T-cell (primary cell): ENCODE data around the gene NOL12. TPM values are rescaled to one million over a fixed set of nuclear protein-coding genes. Genes with fewer than 3 reads are reported as not detected.

ENCODE experiments used
- ATAC-seq, 4 experiments: fragments of 200-7000 bp in 3 of 4; fragments of 150-1000 bp in 1 of 4; cut with Tn5 transposase; replicated peaks in 1 of 4; 1 replicate in 3 of 4; 2 replicates in 1 of 4; pipeline ENCODE4 v1.10.0; 2021; ENCODE audit warnings: moderate library complexity in 3 of 4, mild to moderate bottlenecking in 2 of 4, moderate number of reproducible peaks in 1 of 4
- CTCF ChIA-PET, 2 donors: fragments of 300-600 bp; sonication (Branson Sonifier 250); formaldehyde crosslinking; loops; one replicate each; lab custom pipeline; 2022; ENCODE audit warnings: antibody characterized with exemption in 2 of 2; lab: Charles Lee
- POLR2A ChIA-PET, 2 donors: fragments of 300-600 bp; sonication (Branson Sonifier 250); formaldehyde crosslinking; loops; one replicate each; lab custom pipeline; 2022; ENCODE audit warnings: antibody characterized with exemption in 2 of 2; lab: Charles Lee
- DNase-seq, 35 experiments: peaks; one replicate each; pipeline versions ENCODE4 v3.0.0 to v3.0.0-alpha.2; 2013 to 2023
- H3K27ac ChIP-seq: one replicate; pipeline ENCODE4 v1.5.1; 2013; ENCODE audit warnings: low read length
- H3K27me3 ChIP-seq, 2 experiments: replicated peaks in 1 of 2; 1 replicate in 1 of 2; 2 replicates in 1 of 2; pipeline versions ENCODE4 v1.6.1 to v1.7.0; 2013; ENCODE audit warnings: low read length in 1 of 2, mixed read lengths in 1 of 2; ENCODE audit not compliant: control insufficient read depth in 2 of 2, insufficient read depth in 2 of 2; ENCODE audit errors: extremely low read depth in 1 of 2
- H3K36me3 ChIP-seq, 2 donors: 1 replicate in 1 of 2; 2 replicates in 1 of 2; pipeline versions ENCODE4 v1.6.1 to v1.7.0; 2013; ENCODE audit warnings: low read length in 1 of 2; ENCODE audit not compliant: control insufficient read depth in 2 of 2, insufficient read depth in 1 of 2; ENCODE audit errors: extremely low read depth in 1 of 2
- H3K4me1 ChIP-seq, 2 experiments: 1 replicate in 1 of 2; 2 replicates in 1 of 2; pipeline versions ENCODE4 v1.6.1 to v1.7.0; 2013; ENCODE audit warnings: low read length in 2 of 2, mixed read lengths in 1 of 2; ENCODE audit not compliant: insufficient read depth in 2 of 2, control insufficient read depth in 1 of 2; ENCODE audit errors: extremely low read depth in 1 of 2
- H3K4me3 ChIP-seq, 2 donors: 1 replicate in 1 of 2; 2 replicates in 1 of 2; pipeline versions ENCODE4 v1.5.1 to v1.7.0; 2013; ENCODE audit warnings: mild to moderate bottlenecking in 2 of 2, low read length in 1 of 2, moderate library complexity in 1 of 2; ENCODE audit not compliant: control insufficient read depth in 1 of 2; ENCODE audit errors: extremely low read depth in 1 of 2
- H3K9me3 ChIP-seq: 2 replicates; pipeline ENCODE4 v1.7.0; 2013
- H3K27ac Mint-ChIP-seq, 2 donors: one replicate each; pipeline ENCODE4 v1.8.0; 2020 to 2021; ENCODE audit warnings: mild to moderate bottlenecking in 2 of 2, mixed read lengths in 2 of 2
- H3K27me3 Mint-ChIP-seq, 2 donors: one replicate each; pipeline ENCODE4 v1.8.0; 2021 to 2022; ENCODE audit warnings: mixed read lengths in 2 of 2
- H3K36me3 Mint-ChIP-seq: one replicate; pipeline ENCODE4 v1.8.0; 2021; ENCODE audit warnings: mixed read lengths
- H3K4me1 Mint-ChIP-seq, 3 donors: one replicate each; pipeline ENCODE4 v1.8.0; 2020 to 2022; ENCODE audit warnings: mixed read lengths in 3 of 3, mild to moderate bottlenecking in 1 of 3
- H3K4me3 Mint-ChIP-seq, 3 donors: one replicate each; pipeline ENCODE4 v1.8.0; 2020 to 2022; ENCODE audit warnings: mild to moderate bottlenecking in 3 of 3, mixed read lengths in 3 of 3, moderate library complexity in 3 of 3
- H3K9me3 Mint-ChIP-seq, 3 donors: one replicate each; pipeline ENCODE4 v1.8.0; 2020 to 2022; ENCODE audit warnings: mixed read lengths in 3 of 3
- WGBS: methylation state at CpG from one replicate; pipeline ENCODE4 v1.1.5; 2013; ENCODE audit warnings: missing lambda C conversion rate; ENCODE audit not compliant: insufficient coverage; 5-methylcytosine and 5-hydroxymethylcytosine counted together
- total RNA-seq, 35 experiments: library from RNA in 6 of 35; stranded (reverse) in 6 of 35; fragments of 120-200 nt in 1 of 35; gene quantifications; one replicate each; pipeline versions ENCODE4 v1.2.1 to v1.2.4 and lab custom pipeline; 2013 to 2026

The NOL12 gene
- total RNA-seq, 5 donors from 2014 or later (not counting 1 experiment from before 2014, with no cell fraction given) = 29.2 to 52.4 (median 47.5) TPM

DNA sequence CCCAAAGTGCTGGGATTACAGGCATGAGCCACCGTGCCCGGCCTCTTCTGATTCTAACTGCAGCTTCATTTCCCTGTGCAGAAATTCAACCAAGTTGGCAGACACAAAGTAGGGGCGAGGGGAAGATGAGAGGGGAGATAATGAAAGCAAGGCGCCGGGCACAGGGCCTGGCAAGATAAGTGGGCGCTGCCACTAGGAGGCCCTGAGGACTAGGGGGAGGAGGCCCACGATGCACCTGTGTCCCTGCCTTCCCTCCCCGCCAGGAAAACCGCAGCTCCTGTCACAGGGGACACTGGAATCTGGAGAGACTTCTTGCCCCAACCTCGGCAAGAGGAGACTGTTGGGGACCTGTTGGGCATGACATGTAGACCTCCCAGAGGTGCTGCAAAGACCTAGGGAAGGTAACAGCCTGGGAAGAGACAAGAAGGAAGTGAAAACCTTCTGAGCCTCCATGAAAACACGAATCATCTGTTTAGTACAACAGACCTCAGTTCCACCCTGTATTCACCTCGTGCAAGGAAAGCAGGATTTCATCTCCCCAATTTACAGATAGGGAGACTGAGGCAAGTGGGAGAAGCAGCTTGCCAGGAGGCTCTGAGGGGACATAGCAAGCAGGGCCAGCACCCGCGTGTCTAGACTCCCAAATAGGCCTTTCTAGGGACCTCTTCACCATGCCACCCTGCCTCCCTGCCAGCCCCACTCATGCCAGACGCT, 13.8 kb upstream of the NOL12 start:
- Mint-ChIP-seq H3K9me3 (no peaks in the 10 kb centered on the region), H3K4me1 (peaks cover 40 to 59% (median 44%) of the 10 kb centered on the region in 3 donors), H3K36me3 (no peaks in the 10 kb centered on the region), H3K27ac (peak overlapping the region; percentile 86), H3K4me3 (peak overlapping the region in 1 of 3 donors; percentile 69), H3K27me3 (no peaks in the 10 kb centered on the region)
- no peaks in the 10 kb centered on the region for H3K27me3 ChIP-seq
- H3K27ac ChIP-seq = peak overlapping the region; percentile 42
- CTCF ChIA-PET = interaction anchor here (0.6 to 2.0 kb wide), 6 partner anchors 10 to 141 kb away, joined by 3 to 7 read pairs (median 4); partner anchors contain the start of gene PDXP (in 1 of the 2)
- WGBS = 40% methylated on average over 8 of the region's 15 CpGs
- DNase-seq (peak in 16 of 35 experiments; percentile 10 to 56 (median 34)), ATAC-seq (no peak)
- no peak overlapping the region for H3K4me3 ChIP-seq
- H3K4me1 ChIP-seq = peaks cover 23 to 63% of the 10 kb centered on the region in 2 experiments
- POLR2A ChIA-PET = no interaction called here
- no peaks in the 10 kb centered on the region for H3K36me3 ChIP-seq
- no peaks in the 10 kb centered on the region for H3K9me3 ChIP-seq

DNA sequence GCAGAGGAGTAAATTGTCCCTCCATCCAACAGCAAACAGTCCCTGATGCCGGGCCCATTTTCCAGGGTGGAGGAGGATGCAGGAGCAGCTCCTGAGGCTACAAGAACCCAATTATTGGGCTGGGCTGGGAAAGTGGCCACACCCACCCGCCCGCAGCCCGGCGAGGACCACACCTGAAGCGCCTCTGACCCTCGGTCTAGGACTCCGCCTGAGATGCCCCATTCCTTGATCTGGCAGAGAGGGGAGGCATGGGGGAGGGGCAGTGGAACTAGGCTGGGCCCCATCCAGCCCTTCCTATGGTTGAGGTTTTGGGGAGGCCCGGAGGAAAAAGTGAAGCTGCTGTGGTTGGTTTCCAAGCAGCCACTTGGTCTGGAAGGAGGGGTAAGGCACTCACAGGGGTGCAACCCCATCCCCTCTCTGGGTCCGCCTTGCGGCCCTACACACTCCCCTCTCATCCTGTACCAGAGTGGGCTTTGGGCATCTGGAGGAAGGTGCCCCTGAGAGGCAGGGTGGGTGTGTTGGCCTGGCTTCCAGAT, 13.2 kb upstream of the NOL12 start:
- no peaks in the 10 kb centered on the region for H3K27me3 ChIP-seq
- peak overlapping the region; percentile 86 for H3K27ac Mint-ChIP-seq
- ChIA-PET CTCF (interaction anchor here (0.5 to 2.0 kb wide), 4 partner anchors 10 to 1161 kb away, joined by 3 to 7 read pairs (median 5); partner anchors contain the start of gene PDXP (in 1 of the 2)), POLR2A (interaction anchor here in 1 of 2 donors (0.7 kb wide), 1 partner anchor 13 kb away, joined by 3 read pairs; no protein-coding TSS in a partner anchor)
- no peaks in the 10 kb centered on the region for H3K27me3 Mint-ChIP-seq
- H3K36me3 ChIP-seq = no peaks in the 10 kb centered on the region
- no peaks in the 10 kb centered on the region for H3K36me3 Mint-ChIP-seq
- H3K4me1 Mint-ChIP-seq = peaks cover 46 to 64% (median 50%) of the 10 kb centered on the region in 3 donors
- no peak overlapping the region for H3K4me3 ChIP-seq
- H3K27ac ChIP-seq = no peak overlapping the region
- DNase-seq (no peak), ATAC-seq (no peak)
- 64% methylated on average over 9 of the region's 11 CpGs for WGBS
- H3K9me3 ChIP-seq = no peaks in the 10 kb centered on the region
- H3K4me1 ChIP-seq = peaks cover 23 to 69% of the 10 kb centered on the region in 2 experiments
- no peaks in the 10 kb centered on the region for H3K9me3 Mint-ChIP-seq
- peak overlapping the region in 1 of 3 donors; percentile 87 for H3K4me3 Mint-ChIP-seq

GRCh38 chr22:37674248-37674647, 11.9 kb upstream of the NOL12 start:
- DNase-seq (no peak), ATAC-seq (no peak)
- H3K27ac Mint-ChIP-seq = peak overlapping the region; percentile 89 to 92
- H3K36me3 Mint-ChIP-seq = no peaks in the 10 kb centered on the region
- ChIA-PET CTCF (interaction anchor here in 1 of 2 donors (0.5 to 8.6 kb wide), 3 partner anchors 9 to 31 kb away, joined by 3 to 61 read pairs (median 31); partner anchors contain the start of gene PDXP), POLR2A (no interaction called here)
- H3K9me3 ChIP-seq = no peaks in the 10 kb centered on the region
- no peaks in the 10 kb centered on the region for H3K9me3 Mint-ChIP-seq
- no peaks in the 10 kb centered on the region for H3K27me3 Mint-ChIP-seq
- H3K4me1 Mint-ChIP-seq = peaks cover 49 to 66% (median 52%) of the 10 kb centered on the region in 3 donors
- no peak overlapping the region for H3K27ac ChIP-seq
- 86% methylated on average over 1 of the region's 12 CpGs for whole genome bisulfite sequencing
- H3K4me3 Mint-ChIP-seq = peak overlapping the region; percentile 54 to 87 (median 69)
- H3K36me3 ChIP-seq = no peaks in the 10 kb centered on the region
- H3K4me1 ChIP-seq = peaks cover 27 to 77% of the 10 kb centered on the region in 2 experiments
- no peaks in the 10 kb centered on the region for H3K27me3 ChIP-seq
- H3K4me3 ChIP-seq = no peak overlapping the region

- no peaks in the 10 kb centered on the region for H3K27me3 Mint-ChIP-seq
- ChIA-PET POLR2A (interaction anchor here in 1 of 2 donors (0.7 kb wide), 1 partner anchor 17 kb away, joined by 14 read pairs; no protein-coding TSS in a partner anchor), CTCF (interaction anchor here (1.3 to 8.6 kb wide), 5 partner anchors 14 to 67 kb away, joined by 3 to 61 read pairs (median 6); partner anchors contain the start of genes GGA1 (in 1 of the 2) and PDXP (in 1 of the 2))
- Histone ChIP-seq H3K27me3 (no peaks in the 10 kb centered on the region), H3K4me3 (peak within 1 kb of the TSS; percentile 91 to 95), H3K9me3 (no peaks in the 10 kb centered on the region), H3K36me3 (no peaks in the 10 kb centered on the region), H3K4me1 (peaks cover 27 to 77% of the 10 kb centered on the region in 2 experiments), H3K27ac (peak within 1 kb of the TSS; percentile 96)
- H3K4me3 Mint-ChIP-seq = peak within 1 kb of the TSS; percentile 87 to 97 (median 87)
- 15% methylated on average over 23 of the region's 34 CpGs for WGBS
- DNase-seq = peak in 30 of 35 experiments; percentile 24 to 74 (median 44)
- H3K9me3 Mint-ChIP-seq = no peaks in the 10 kb centered on the region
- ATAC-seq = peak; percentile 20 to 47 (median 33)
- peak within 1 kb of the TSS; percentile 95 to 98 for H3K27ac Mint-ChIP-seq
- peaks cover 50 to 67% (median 55%) of the 10 kb centered on the region in 3 donors for H3K4me1 Mint-ChIP-seq
- no peaks in the 10 kb centered on the region for H3K36me3 Mint-ChIP-seq
These were observed 10.9 kb upstream of the NOL12 start, which contains the start of gene LGALS1 for GRCh38 chr22:37674951-37675929. Gene LGALS1 (plus strand): TSS chr22:37675636. CDS start chr22:37675703, 67 bp downstream.

GRCh38 chr22:37675930-37676735, 10.0 kb upstream of the NOL12 start:
- Histone ChIP-seq H3K27ac (peak overlapping the region; percentile 96), H3K4me1 (peaks cover 27 to 76% of the 10 kb centered on the region in 2 experiments), H3K9me3 (no peaks in the 10 kb centered on the region), H3K36me3 (no peaks in the 10 kb centered on the region), H3K27me3 (no peaks in the 10 kb centered on the region), H3K4me3 (peak overlapping the region; percentile 91 to 95)
- ATAC-seq (no peak), DNase-seq (peak in 3 of 35 experiments; percentile 4 to 43 (median 21))
- Mint-ChIP-seq H3K4me3 (peak overlapping the region; percentile 87 to 97 (median 87)), H3K27ac (peak overlapping the region; percentile 95 to 98), H3K36me3 (no peaks in the 10 kb centered on the region), H3K4me1 (peaks cover 48 to 66% (median 52%) of the 10 kb centered on the region in 3 donors), H3K9me3 (no peaks in the 10 kb centered on the region), H3K27me3 (no peaks in the 10 kb centered on the region)
- CTCF ChIA-PET = interaction anchor here (1.3 to 8.6 kb wide), 6 partner anchors 15 to 68 kb away, joined by 3 to 61 read pairs (median 6); partner anchors contain the start of genes GGA1 (in 1 of the 2) and PDXP (in 1 of the 2)
- POLR2A ChIA-PET = interaction anchor here (1.4 to 1.5 kb wide), 3 partner anchors 18 to 68 kb away, joined by 4 to 8 read pairs (median 5); partner anchors contain the start of gene GGA1 (in 1 of the 2)
- WGBS = 4% methylated on average over 4 of the region's 17 CpGs
